Neuronal stem cell (in vitro differentiated cells): ENCODE results near the gene ACBD6. TPM values are rescaled to one million over a fixed set of nuclear protein-coding genes. Genes with fewer than 3 reads are reported as not detected.

Source experiments
- DNase-seq: peaks from one replicate; pipeline ENCODE4 v3.0.0-alpha.2; 2013; ENCODE audit warnings: low spot score
- H2AFZ ChIP-seq: one replicate; pipeline ENCODE4 v1.6.1; 2013; ENCODE audit warnings: mild to moderate bottlenecking, low read length, inconsistent platforms
- H2AK5ac ChIP-seq: 2 replicates; pipeline ENCODE4 v1.6.1; 2013; ENCODE audit warnings: low read depth, mild to moderate bottlenecking, inconsistent platforms, low read length, moderate library complexity, mixed read lengths
- H2BK120ac ChIP-seq: 2 replicates; pipeline ENCODE4 v1.6.1; 2013; ENCODE audit warnings: low read depth, mild to moderate bottlenecking, inconsistent platforms, low read length, moderate library complexity, mixed read lengths
- H2BK12ac ChIP-seq: one replicate; pipeline ENCODE4 v1.6.1; 2013; ENCODE audit warnings: low read length, inconsistent platforms
- H2BK15ac ChIP-seq: 2 replicates; pipeline ENCODE4 v1.6.1; 2013; ENCODE audit warnings: mild to moderate bottlenecking, low read length, inconsistent platforms, mixed read lengths
- H2BK5ac ChIP-seq: one replicate; pipeline ENCODE4 v1.6.1; 2013; ENCODE audit warnings: inconsistent platforms, mild to moderate bottlenecking, low read length, moderate library complexity
- H3K14ac ChIP-seq: one replicate; pipeline ENCODE4 v1.6.1; 2013; ENCODE audit warnings: low read length, inconsistent platforms
- H3K18ac ChIP-seq: 2 replicates; pipeline ENCODE4 v1.6.1; 2013; ENCODE audit warnings: low read length, inconsistent platforms
- H3K23ac ChIP-seq: 2 replicates; pipeline ENCODE4 v1.6.1; 2013; ENCODE audit warnings: low read depth, mild to moderate bottlenecking, mixed read lengths, low read length, inconsistent platforms; ENCODE audit not compliant: poor library complexity
- H3K27ac ChIP-seq: replicated peaks from 3 replicates; pipeline ENCODE4 v1.5.1; 2013; ENCODE audit warnings: low read length, inconsistent platforms
- H3K27me3 ChIP-seq, 3 experiments: 2 replicates each; pipeline ENCODE4 v1.6.1; 2013; ENCODE audit warnings: low read length in 3 of 3, mild to moderate bottlenecking in 2 of 3, inconsistent platforms in 1 of 3, low read depth in 1 of 3, mixed read lengths in 1 of 3, moderate library complexity in 1 of 3; ENCODE audit not compliant: control insufficient read depth in 3 of 3, insufficient read depth in 3 of 3
- H3K36me3 ChIP-seq, 2 donors: replicated peaks in 1 of 2; 2 replicates each; pipeline ENCODE4 v1.6.1; 2013; ENCODE audit warnings: low read length in 2 of 2; ENCODE audit not compliant: control insufficient read depth in 2 of 2, insufficient read depth in 2 of 2
- H3K4ac ChIP-seq: 2 replicates; pipeline ENCODE4 v1.6.1; 2013; ENCODE audit warnings: inconsistent platforms, mild to moderate bottlenecking, low read length, moderate library complexity
- H3K4me1 ChIP-seq, 2 donors: 1 replicate in 1 of 2; 2 replicates in 1 of 2; pipeline ENCODE4 v1.6.1; 2013; ENCODE audit warnings: low read length in 2 of 2, low read depth in 1 of 2; ENCODE audit not compliant: control insufficient read depth in 2 of 2, insufficient read depth in 1 of 2
- H3K4me2 ChIP-seq: one replicate; pipeline ENCODE4 v1.6.1; 2013; ENCODE audit warnings: mild to moderate bottlenecking, low read length, inconsistent platforms; ENCODE audit not compliant: insufficient read depth, poor library complexity, severe bottlenecking
- H3K4me3 ChIP-seq, 2 donors: 2 replicates each; pipeline ENCODE4 v1.5.1; 2013; ENCODE audit warnings: low read length in 2 of 2, mild to moderate bottlenecking in 2 of 2, inconsistent platforms in 1 of 2, moderate library complexity in 1 of 2
- H3K79me1 ChIP-seq: one replicate; pipeline ENCODE4 v1.6.1; 2013; ENCODE audit warnings: low read depth, mild to moderate bottlenecking, inconsistent platforms, low read length, moderate library complexity
- H3K9ac ChIP-seq: one replicate; pipeline ENCODE4 v1.6.1; 2013; ENCODE audit warnings: mild to moderate bottlenecking, low read depth, low read length, inconsistent platforms; ENCODE audit not compliant: poor library complexity
- H3K9me3 ChIP-seq, 2 donors: replicated peaks in 1 of 2; 2 replicates each; pipeline versions ENCODE3 to v1.6.1; 2013; ENCODE audit warnings: low read length in 2 of 2, mild to moderate bottlenecking in 2 of 2, inconsistent platforms in 1 of 2, low read depth in 1 of 2, mixed read lengths in 1 of 2, moderate library complexity in 1 of 2; ENCODE audit not compliant: control insufficient read depth in 2 of 2, insufficient read depth in 1 of 2
- H4K8ac ChIP-seq: one replicate; pipeline ENCODE4 v1.6.1; 2013; ENCODE audit warnings: low read depth, mild to moderate bottlenecking, inconsistent platforms, low read length, moderate library complexity
- H4K91ac ChIP-seq: one replicate; pipeline ENCODE4 v1.6.1; 2013; ENCODE audit warnings: low read length, low read depth, mild to moderate bottlenecking, inconsistent platforms; ENCODE audit not compliant: poor library complexity
- WGBS, 2 donors: extraction: QIAGEN DNeasy Blood & Tissue Kit; methylation state at CpG; one replicate each; pipeline ENCODE4 v1.1.7; 2013; ENCODE audit warnings: missing lambda C conversion rate in 2 of 2, mixed read lengths in 1 of 2; ENCODE audit not compliant: insufficient read length in 2 of 2, insufficient replicate concordance in 1 of 2; ENCODE audit errors: extremely low coverage in 2 of 2; 5-methylcytosine and 5-hydroxymethylcytosine counted together
- small RNA-seq: library from polyadenylated mRNA; stranded (forward); fragments of <200 nt; extraction: miRNeasy Mini kit (QIAGEN cat#:217004); gene quantifications from one replicate; pipeline ENCODE3, GENCODE V24; 2013; ENCODE audit not compliant: insufficient read depth

ACBD6 gene

GRCh38 chr1:180239145-180240096 lies 263.0 kb downstream of the ACBD6 start:
- no peak overlapping the region for H3K27ac ChIP-seq
- no peak overlapping the region for H3K23ac ChIP-seq
- H3K18ac ChIP-seq: no peak overlapping the region
- no peak overlapping the region for H2BK120ac ChIP-seq
- H3K4me2 ChIP-seq: no peak overlapping the region
- no peak overlapping the region for H2BK5ac ChIP-seq
- WGBS, 2 donors: no CpG with 5 or more reads among the region's 10 CpGs
- no peaks in the 10 kb centered on the region for H3K36me3 ChIP-seq
- H2BK15ac ChIP-seq: no peak overlapping the region
- H2AK5ac ChIP-seq: no peak overlapping the region
- no peak overlapping the region for H2AFZ ChIP-seq
- H3K79me1 ChIP-seq: no peaks in the 10 kb centered on the region
- H3K9ac ChIP-seq: no peak overlapping the region
- no peak overlapping the region for H2BK12ac ChIP-seq
- no peak overlapping the region for H4K91ac ChIP-seq
- H3K4ac ChIP-seq: no peak overlapping the region
- H3K4me3 ChIP-seq: no peak overlapping the region
- no peak for DNase-seq
- no peak overlapping the region for H4K8ac ChIP-seq
- H3K9me3 ChIP-seq: no peaks in the 10 kb centered on the region
- peaks cover 9 to 15% of the 10 kb centered on the region in 2 donors for H3K4me1 ChIP-seq
- H3K14ac ChIP-seq: no peak overlapping the region
- H3K27me3 ChIP-seq: peaks cover 32 to 96% (median 59%) of the 10 kb centered on the region in 3 experiments

- H2AK5ac ChIP-seq: no peak overlapping the region
- H3K27me3 ChIP-seq: peaks cover 37 to 99% (median 65%) of the 10 kb centered on the region in 3 experiments
- H2AFZ ChIP-seq: no peak overlapping the region
- H3K18ac ChIP-seq: no peak overlapping the region
- H3K9me3 ChIP-seq: no peaks in the 10 kb centered on the region
- H2BK12ac ChIP-seq: no peak overlapping the region
- H3K9ac ChIP-seq: no peak overlapping the region
- no peak overlapping the region for H3K27ac ChIP-seq
- no peak overlapping the region for H4K91ac ChIP-seq
- H3K14ac ChIP-seq: no peak overlapping the region
- H3K4ac ChIP-seq: no peak overlapping the region
- no peak overlapping the region for H2BK120ac ChIP-seq
- H3K4me3 ChIP-seq: no peak overlapping the region
- H3K4me1 ChIP-seq: peaks cover 9 to 16% of the 10 kb centered on the region in 2 donors
- no peak overlapping the region for H3K4me2 ChIP-seq
- no peaks in the 10 kb centered on the region for H3K79me1 ChIP-seq
- DNase-seq: no peak
- no peaks in the 10 kb centered on the region for H3K36me3 ChIP-seq
- WGBS, 2 donors: no CpG with 5 or more reads among the region's 7 CpGs
- no peak overlapping the region for H4K8ac ChIP-seq
- H3K23ac ChIP-seq: no peak overlapping the region
- H2BK5ac ChIP-seq: no peak overlapping the region
- no peak overlapping the region for H2BK15ac ChIP-seq
Observed at GRCh38 chr1:180238675-180239074, 263.7 kb downstream of the ACBD6 start.

Small RNA genes lying within 50 kb of the gene (small RNA-seq; reads per million reads assigned to genes)
- gene MIR3121: 2.4 reads per million
- gene RF00019: not detected
